PC-9 (cell line): Measurements from ENCODE around the gene ARFRP1. TPM values are rescaled to one million over a fixed set of nuclear protein-coding genes. Genes with fewer than 3 reads are reported as not detected.

ENCODE experiments used
- BruUV-seq: library from RNA; stranded (reverse); fragments of 400-500 nt; replicated peaks from 2 replicates; lab custom pipeline; 2021; lab: Mats Ljungman, UMichigan
- CTCF ChIA-PET: fragments of 300-600 bp; sonication (Branson Sonifier 250); formaldehyde crosslinking; loops from one replicate; lab custom pipeline; 2022; ENCODE audit warnings: antibody characterized with exemption; lab: Charles Lee
- POLR2A ChIA-PET: fragments of 300-600 bp; sonication (Branson Sonifier 250); formaldehyde crosslinking; loops from one replicate; lab custom pipeline; 2022; ENCODE audit warnings: antibody characterized with exemption; ENCODE audit not compliant: unreplicated experiment; lab: Charles Lee
- DNase-seq, 2 experiments: peaks; one replicate each; pipeline versions ENCODE4 v3.0.0 to v3.0.0-alpha.2; 2015 to 2022; ENCODE audit warnings: mixed read lengths in 1 of 2
- H2AFZ ChIP-seq: fragments of 200-600 bp; sonication (generic); 2 replicates; pipeline ENCODE4 v1.8.1; 2017; ENCODE audit warnings: antibody characterized with exemption
- H3F3A ChIP-seq: fragments of 200-600 bp; sonication (generic); 2 replicates; pipeline ENCODE4 v1.8.1; 2017; ENCODE audit warnings: antibody characterized with exemption, mild to moderate bottlenecking, low read depth; ENCODE audit not compliant: insufficient read depth
- H3K27ac ChIP-seq: fragments of 200-600 bp; sonication (generic); 2 replicates; pipeline ENCODE4 v1.6.1; 2016; ENCODE audit warnings: mixed run types
- H3K27me3 ChIP-seq: fragments of 200-600 bp; sonication (generic); 2 replicates; pipeline ENCODE4 v1.6.1; 2016; ENCODE audit warnings: low read depth, mixed run types; ENCODE audit not compliant: insufficient read depth
- H3K36me3 ChIP-seq: fragments of 200-600 bp; sonication (generic); 2 replicates; pipeline ENCODE4 v1.6.1; 2016; ENCODE audit warnings: low read depth, mixed run types
- H3K4me1 ChIP-seq: fragments of 200-600 bp; sonication (generic); replicated peaks from 2 replicates; pipeline ENCODE4 v1.6.1; 2016; ENCODE audit warnings: mixed run types; ENCODE audit not compliant: insufficient read depth
- H3K4me2 ChIP-seq: fragments of 200-600 bp; sonication (generic); 2 replicates; pipeline ENCODE4 v1.6.1; 2017; ENCODE audit warnings: mixed run types
- H3K4me3 ChIP-seq: fragments of 200-600 bp; sonication (generic); 2 replicates; pipeline ENCODE4 v1.6.1; 2016; ENCODE audit warnings: mixed run types
- H3K79me2 ChIP-seq: fragments of 200-600 bp; sonication (generic); 2 replicates; pipeline ENCODE4 v1.6.1; 2017; ENCODE audit warnings: low read depth, mixed run types
- H3K9me2 ChIP-seq: fragments of 200-600 bp; sonication (generic); 2 replicates; pipeline ENCODE4 v1.8.1; 2017; ENCODE audit warnings: mild to moderate bottlenecking; ENCODE audit not compliant: insufficient read depth
- H3K9me3 ChIP-seq: fragments of 200-600 bp; sonication (generic); 2 replicates; pipeline ENCODE4 v1.8.1; 2016; ENCODE audit warnings: low read depth; ENCODE audit not compliant: insufficient read depth
- H4K20me1 ChIP-seq: fragments of 200-600 bp; sonication (generic); 2 replicates; pipeline ENCODE4 v1.8.1; 2017; ENCODE audit not compliant: insufficient read depth
- EZH2 ChIP-seq: fragments of 200-600 bp; sonication (generic); IDR thresholded peaks from 2 replicates; pipeline ENCODE4 v1.8.0; 2017; ENCODE audit warnings: antibody characterized with exemption, low read depth
- intact Hi-C: fragments of 100-400 bp; cut with micrococcal nuclease; formaldehyde crosslinking; loops from one replicate; pipeline ENCODE4 v1.10.0; 2022; ENCODE audit not compliant: unreplicated experiment
- total RNA-seq: library from RNA; stranded (reverse); gene quantifications from 2 replicates; pipeline ENCODE4 v1.2.3, GENCODE V29; 2021
- TF ChIP-seq, protein P1 (sequence below): fragments of 200-600 bp; sonication (generic); conservative IDR thresholded peaks from 2 replicates; pipeline ENCODE4 v1.6.1; 2017; ENCODE audit warnings: mixed run types, antibody characterized with exemption, mild to moderate bottlenecking, moderate library complexity

ARFRP1 gene
- total RNA-seq, 1 experiment from 2014 or later: 59.1 TPM

DNA sequence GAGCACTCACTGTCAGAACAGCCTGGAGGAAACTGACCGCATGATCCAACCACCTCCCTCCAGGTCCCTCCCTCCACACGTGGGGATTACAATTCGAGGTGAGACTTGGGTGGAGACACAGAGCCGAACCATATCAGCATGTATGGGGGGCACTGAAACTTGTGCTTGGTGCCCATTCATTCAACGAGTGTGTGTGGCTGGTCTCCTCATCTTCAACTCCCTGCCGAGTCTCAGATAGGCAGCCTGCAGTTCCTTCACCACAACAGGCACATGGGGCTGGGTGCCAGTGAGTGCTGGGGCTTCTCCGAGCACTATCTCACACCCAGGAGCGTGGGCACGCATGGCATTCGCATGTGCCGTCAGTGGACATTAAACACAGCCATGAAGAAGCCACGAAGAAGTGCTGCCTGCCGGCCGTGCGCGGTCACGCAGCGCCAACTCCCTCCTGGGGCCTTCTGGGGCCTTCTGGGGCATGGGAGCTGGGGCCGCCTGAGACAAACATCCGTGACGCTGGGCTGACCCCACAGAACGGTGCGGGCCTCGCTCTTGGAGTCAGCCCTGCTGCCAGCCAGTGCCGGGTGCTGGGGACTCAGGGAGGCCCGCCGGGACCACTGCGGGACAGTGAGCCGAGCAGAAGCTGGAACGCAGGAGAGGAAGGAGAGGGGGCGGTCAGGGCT is 50.4 kb downstream of the ARFRP1 start:
- no peak overlapping the region for H3K27ac ChIP-seq
- H2AFZ ChIP-seq: peak overlapping the region; percentile 92
- H3K9me2 ChIP-seq: no peaks in the 10 kb centered on the region
- BruUV-seq: no TSS peak
- H4K20me1 ChIP-seq: no peaks in the 10 kb centered on the region
- peaks cover 25% of the 10 kb centered on the region for H3K79me2 ChIP-seq
- H3K36me3 ChIP-seq: peaks cover 8% of the 10 kb centered on the region
- H3K27me3 ChIP-seq: no peaks in the 10 kb centered on the region
- H3K4me2 ChIP-seq: peak overlapping the region; percentile 96
- intact Hi-C loops: no loop called here
- CTCF ChIA-PET: interaction anchor here (1.2 to 1.3 kb wide), 2 partner anchors 16 to 120 kb away, joined by 3 to 9 read pairs; partner anchors contain the start of gene PTK6
- TF ChIP-seq, protein P1, sequence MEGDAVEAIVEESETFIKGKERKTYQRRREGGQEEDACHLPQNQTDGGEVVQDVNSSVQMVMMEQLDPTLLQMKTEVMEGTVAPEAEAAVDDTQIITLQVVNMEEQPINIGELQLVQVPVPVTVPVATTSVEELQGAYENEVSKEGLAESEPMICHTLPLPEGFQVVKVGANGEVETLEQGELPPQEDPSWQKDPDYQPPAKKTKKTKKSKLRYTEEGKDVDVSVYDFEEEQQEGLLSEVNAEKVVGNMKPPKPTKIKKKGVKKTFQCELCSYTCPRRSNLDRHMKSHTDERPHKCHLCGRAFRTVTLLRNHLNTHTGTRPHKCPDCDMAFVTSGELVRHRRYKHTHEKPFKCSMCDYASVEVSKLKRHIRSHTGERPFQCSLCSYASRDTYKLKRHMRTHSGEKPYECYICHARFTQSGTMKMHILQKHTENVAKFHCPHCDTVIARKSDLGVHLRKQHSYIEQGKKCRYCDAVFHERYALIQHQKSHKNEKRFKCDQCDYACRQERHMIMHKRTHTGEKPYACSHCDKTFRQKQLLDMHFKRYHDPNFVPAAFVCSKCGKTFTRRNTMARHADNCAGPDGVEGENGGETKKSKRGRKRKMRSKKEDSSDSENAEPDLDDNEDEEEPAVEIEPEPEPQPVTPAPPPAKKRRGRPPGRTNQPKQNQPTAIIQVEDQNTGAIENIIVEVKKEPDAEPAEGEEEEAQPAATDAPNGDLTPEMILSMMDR: no peak
- TF ChIP-seq EZH2: no peak
- H3F3A ChIP-seq: peaks cover 7% of the 10 kb centered on the region
- H3K9me3 ChIP-seq: no peaks in the 10 kb centered on the region
- POLR2A ChIA-PET: interaction anchor here (0.5 kb wide), 1 partner anchor 399 kb away, joined by 3 read pairs; no protein-coding TSS in a partner anchor
- peak overlapping the region; percentile 90; the same call in 1 of the 2 replicates for H3K4me3 ChIP-seq
- H3K4me1 ChIP-seq: peaks cover 18% of the 10 kb centered on the region
- DNase-seq: no peak

DNA sequence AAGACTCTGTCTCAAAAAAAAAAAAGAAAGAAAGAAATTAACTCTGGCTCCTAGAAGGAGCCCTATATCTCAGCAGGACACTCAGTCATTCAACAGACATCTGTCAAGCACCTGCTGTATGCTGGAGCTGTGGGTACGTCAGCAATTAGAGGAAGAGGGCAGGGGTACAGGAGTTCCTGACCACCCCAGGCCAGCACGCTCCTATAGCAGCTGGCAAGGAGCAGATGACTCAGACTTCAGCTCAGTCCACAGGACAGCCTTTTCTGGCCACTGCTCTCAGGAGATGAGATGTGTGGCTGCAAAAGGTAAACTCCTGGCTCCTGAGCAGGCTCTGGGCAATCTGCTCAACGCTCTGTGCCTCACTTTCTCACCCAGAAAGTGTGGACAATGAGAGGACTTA is 51.3 kb downstream of the ARFRP1 start:
- Histone ChIP-seq H3F3A (peaks cover 17% of the 10 kb centered on the region), H3K9me3 (no peaks in the 10 kb centered on the region), H3K27ac (no peak overlapping the region), H3K4me1 (peaks cover 18% of the 10 kb centered on the region), H4K20me1 (no peaks in the 10 kb centered on the region), H3K4me3 (no peak overlapping the region), H3K36me3 (peaks cover 8% of the 10 kb centered on the region; the same call in 1 of the 2 replicates), H3K79me2 (peaks cover 25% of the 10 kb centered on the region), H2AFZ (no peak overlapping the region), H3K27me3 (no peaks in the 10 kb centered on the region), H3K9me2 (no peaks in the 10 kb centered on the region), H3K4me2 (no peak overlapping the region)
- no TSS peak for BruUV-seq
- intact Hi-C loops: no loop called here
- ChIA-PET POLR2A (no interaction called here), CTCF (no interaction called here)
- TF ChIP-seq EZH2: no peak
- TF ChIP-seq, protein P1: no peak
- no peak for DNase-seq

DNA sequence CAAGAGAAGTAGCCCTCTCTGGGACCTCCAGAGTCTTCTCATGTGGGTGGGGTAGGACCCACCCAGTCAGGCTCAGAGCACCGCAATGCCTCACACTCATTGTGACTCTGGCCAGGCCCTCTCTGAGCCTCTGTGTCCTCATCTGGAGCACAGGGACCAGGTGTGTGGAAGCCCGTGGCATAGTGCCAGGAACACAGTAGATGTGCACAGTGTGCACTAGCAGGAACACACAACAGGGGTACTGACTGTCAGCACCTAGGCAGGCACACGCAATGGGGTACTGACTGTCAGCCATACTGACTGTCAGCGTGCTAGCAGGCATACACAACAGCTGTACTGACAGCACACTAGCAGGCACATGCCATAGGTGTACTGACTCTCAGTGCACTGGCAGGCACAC is 52.5 kb downstream of the ARFRP1 start:
- H3K9me3 ChIP-seq: no peaks in the 10 kb centered on the region
- H3K27ac ChIP-seq: no peak overlapping the region
- no TSS peak for BruUV-seq
- no peak for DNase-seq
- no peak overlapping the region for H2AFZ ChIP-seq
- peaks cover 23% of the 10 kb centered on the region for H3F3A ChIP-seq
- H3K9me2 ChIP-seq: no peaks in the 10 kb centered on the region
- ChIA-PET CTCF (no interaction called here), POLR2A (no interaction called here)
- H3K4me1 ChIP-seq: peaks cover 18% of the 10 kb centered on the region
- no peaks in the 10 kb centered on the region for H3K27me3 ChIP-seq
- H3K36me3 ChIP-seq: no peaks in the 10 kb centered on the region
- intact Hi-C loops: no loop called here
- H3K79me2 ChIP-seq: peaks cover 17% of the 10 kb centered on the region
- TF ChIP-seq EZH2: no peak
- TF ChIP-seq, protein P1: no peak
- no peak overlapping the region for H3K4me3 ChIP-seq
- no peak overlapping the region for H3K4me2 ChIP-seq
- H4K20me1 ChIP-seq: no peaks in the 10 kb centered on the region
